Spleen (tissue), 7 donors: Measurements from ENCODE around the gene KANK4.

Experiments
- CTCF ChIP-seq, 11 experiments: fragments of 200-600 bp in 7 of 11; fragments of 450-650 bp in 4 of 11; sonication (generic) in 4 of 11; IDR thresholded peaks in 8 of 11; conservative IDR thresholded peaks in 3 of 11; 1 replicate in 7 of 11; 2 replicates in 4 of 11; pipeline versions ENCODE4 v1.4.0 to v1.8.0; 2016 to 2021; ENCODE audit warnings: antibody characterized with exemption in 11 of 11, inconsistent platforms in 4 of 11, mild to moderate bottlenecking in 1 of 11
- POLR2A ChIP-seq, 3 donors: fragments of 450-650 bp; IDR thresholded peaks; one replicate each; pipeline ENCODE4 v1.5.1; 2017; ENCODE audit warnings: antibody characterized with exemption in 3 of 3, mild to moderate bottlenecking in 1 of 3
- POLR2AphosphoS5 ChIP-seq, 3 donors: sonication (generic); formaldehyde crosslinking; IDR thresholded peaks; one replicate each; pipeline ENCODE4 v1.5.1; 2017; ENCODE audit warnings: antibody characterized with exemption in 3 of 3
- donor health status: DM: no; HTN: no; CAD: no; lungs with moderate emphysema.
- donor health status: DM: no; HTN: no; CAD: no.
- donor health status: DM: no; HTN: no; CAD: no.

- TF ChIP-seq CTCF (IDR thresholded peaks at IDR 0.05 in 8 of 11, conservative IDR thresholded peaks at IDR 0.05 in 3 of 11) (no peak), POLR2A (IDR thresholded peaks at IDR 0.05) (no peak), POLR2AphosphoS5 (IDR thresholded peaks at IDR 0.05) (no peak)
Measured at GRCh38 chr1:62364721-62365120, 45.5 kb upstream of the KANK4 start.
